ENCODE measurements around the gene RNU6-9.
"Not testable (repeated sequence)": the region's sequence is repeated elsewhere in the genome, so short reads cannot be mapped to it uniquely, and the experiment has no call there.

The RNU6-9 gene

DNA sequence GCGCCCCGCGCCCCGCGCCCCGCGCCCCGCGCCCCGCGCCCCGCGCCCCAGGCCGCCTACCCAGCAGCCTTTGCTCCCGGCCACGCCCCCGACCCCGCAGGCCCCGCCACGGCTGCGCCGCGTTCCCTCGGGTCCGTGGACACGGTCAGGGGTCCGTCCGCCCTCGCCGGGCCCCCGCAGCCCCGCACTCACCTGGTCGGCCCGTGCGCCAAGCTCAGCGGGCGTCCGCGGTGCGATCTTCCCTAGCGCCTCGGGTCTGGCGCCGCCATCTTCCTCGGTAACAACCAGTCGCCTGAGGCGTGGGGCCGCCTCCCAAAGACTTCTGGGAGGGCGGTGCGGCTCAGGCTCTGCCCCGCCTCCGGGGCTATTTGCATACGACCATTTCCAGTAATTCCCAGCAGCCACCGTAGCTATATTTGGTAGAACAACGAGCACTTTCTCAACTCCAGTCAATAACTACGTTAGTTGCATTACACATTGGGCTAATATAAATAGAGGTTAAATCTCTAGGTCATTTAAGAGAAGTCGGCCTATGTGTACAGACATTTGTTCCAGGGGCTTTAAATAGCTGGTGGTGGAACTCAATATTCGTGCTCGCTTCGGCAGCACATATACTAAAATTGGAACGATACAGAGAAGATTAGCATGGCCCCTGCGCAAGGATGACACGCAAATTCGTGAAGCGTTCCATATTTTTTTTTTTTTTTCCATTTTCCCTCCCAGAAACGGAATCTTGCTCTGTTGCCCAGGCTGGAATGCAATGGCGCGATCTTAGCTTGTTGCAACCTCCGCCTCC, at the start of gene RNU6-9, which contains the start of gene MED16:
Gene RNU6-9, plus strand, starts transcription at position 591 of the 796 bp plus-strand sequence.
Gene MED16, minus strand, starts transcription at position 294 of the 796 bp plus-strand sequence. CDS start 2,056 bp downstream, outside the sequence.
- peak; percentile 86 to 93 for DNase-seq

DNA sequence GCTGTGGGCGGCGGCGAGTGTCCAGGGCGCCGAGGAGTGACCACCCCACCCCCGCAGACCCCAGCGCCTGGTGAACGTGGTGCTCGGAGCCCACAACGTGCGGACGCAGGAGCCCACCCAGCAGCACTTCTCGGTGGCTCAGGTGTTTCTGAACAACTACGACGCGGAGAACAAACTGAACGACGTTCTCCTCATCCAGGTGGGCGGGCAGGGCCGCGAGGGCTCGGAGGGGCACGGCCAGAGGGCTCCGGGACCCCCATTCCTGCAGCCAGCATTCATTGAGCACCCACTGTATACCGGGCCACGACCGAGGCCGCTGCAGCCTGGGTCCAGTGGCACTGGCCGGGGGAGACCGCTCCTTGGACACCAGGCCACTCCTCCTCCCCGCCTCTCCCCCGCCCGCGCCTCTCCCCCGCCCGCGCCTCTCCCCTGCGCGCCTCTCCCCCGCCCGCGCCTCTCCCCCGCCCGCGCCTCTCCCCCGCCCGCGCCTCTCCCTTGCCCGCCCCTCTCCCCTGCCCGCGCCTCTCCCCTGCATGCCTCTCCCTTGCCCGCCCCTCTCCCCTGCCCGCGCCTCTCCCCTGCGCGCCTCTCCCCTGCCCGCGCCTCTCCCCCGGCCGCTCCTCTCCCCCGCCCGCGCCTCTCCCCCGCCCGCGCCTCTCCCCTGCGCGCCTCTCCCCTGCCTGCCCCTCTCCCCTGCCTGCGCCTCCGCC, 49.3 kb upstream of the RNU6-9 start:
- no peak for DNase-seq

- no peak for DNase-seq
Observed at GRCh38 chr19:844546-844971, 48.7 kb upstream of the RNU6-9 start.

- DNase-seq: no peak
Observed at GRCh38 chr19:845707-846521, 47.4 kb upstream of the RNU6-9 start.

DNA sequence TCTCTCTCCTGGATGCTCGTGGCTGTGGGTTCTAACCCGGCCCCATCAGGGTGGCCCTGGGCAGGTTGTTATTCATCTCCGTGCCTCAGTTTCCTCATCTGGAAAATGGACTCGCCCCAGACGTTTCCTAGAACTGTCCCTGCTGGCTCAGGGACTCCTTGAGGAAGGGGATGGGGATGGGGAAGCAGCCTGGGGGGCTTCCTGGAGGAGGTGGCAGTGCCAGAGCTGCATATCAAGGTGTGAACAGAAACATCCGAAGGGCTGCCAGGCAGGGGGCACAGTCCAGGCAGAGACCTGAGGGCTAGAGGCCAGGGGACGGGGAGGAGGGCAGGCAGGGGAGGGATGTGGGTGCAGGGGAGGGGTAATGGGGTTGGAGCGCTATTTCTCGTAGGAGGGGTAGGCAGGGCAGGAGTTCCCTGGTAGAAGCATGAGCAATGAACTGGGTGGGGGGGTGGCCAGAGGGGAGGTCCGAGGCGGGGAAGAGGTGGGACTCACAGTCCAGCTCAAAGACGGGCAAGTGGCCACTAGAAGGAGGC, 44.8 kb upstream of the RNU6-9 start:
- DNase-seq: no peak

GRCh38 chr19:849195-849594, 44.1 kb upstream of the RNU6-9 start:
- DNase-seq: not testable (repeated sequence)

DNA sequence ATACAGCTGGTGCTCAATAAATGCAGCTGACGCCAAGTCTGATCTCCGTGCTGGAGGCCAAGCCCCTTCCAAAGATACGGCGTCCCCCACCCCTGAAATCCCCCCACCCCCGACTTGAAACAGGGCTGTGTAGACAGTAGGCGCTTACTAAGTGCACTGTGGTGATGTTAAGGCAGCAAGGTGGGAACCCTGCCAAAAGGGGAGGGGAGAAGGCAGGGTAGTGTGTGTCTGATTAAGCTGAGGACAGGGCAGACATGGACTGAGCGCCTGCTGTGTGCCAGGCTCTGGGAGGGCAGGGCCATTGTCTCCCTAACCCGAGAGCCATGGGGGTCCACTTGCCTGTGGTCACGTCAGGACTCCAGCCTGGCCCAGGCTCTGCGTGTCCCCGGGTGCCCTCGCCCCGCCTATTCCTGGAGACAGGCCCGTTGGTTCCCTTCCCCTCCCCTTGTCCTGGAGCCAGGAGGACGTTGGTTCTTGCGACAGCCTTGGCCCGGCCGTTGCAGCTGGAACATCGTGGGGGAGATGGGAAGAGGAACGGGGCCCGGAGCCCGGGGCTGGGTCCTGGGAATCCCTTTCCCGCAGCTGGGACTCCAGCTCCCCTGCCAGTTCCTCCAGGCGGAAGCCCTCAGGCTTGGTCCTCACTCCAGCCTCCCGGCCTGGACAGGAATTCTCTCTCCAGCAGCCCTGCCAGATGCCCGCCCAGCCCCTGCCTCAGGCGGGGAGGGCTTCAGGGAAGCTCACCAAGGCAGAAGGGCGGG, 42.9 kb upstream of the RNU6-9 start:
- DNase-seq: no peak

DNA sequence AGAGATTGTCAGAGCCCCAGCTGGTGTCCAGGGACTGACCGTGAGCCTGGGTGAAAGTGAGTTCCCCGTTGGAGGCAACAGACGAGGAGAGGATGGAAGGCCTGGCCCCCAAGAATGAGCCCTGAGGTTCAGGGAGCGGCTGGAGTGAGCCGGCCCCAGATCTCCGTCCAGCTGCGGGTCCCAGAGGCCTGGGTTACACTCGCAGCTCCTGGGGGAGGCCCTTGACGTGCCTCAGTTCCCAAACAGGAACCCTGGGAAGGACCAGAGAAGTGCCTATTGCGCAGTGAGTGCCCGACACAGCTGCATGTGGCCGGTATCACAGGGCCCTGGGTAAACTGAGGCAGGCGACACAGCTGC, 42.3 kb upstream of the RNU6-9 start:
- no peak for DNase-seq

DNA sequence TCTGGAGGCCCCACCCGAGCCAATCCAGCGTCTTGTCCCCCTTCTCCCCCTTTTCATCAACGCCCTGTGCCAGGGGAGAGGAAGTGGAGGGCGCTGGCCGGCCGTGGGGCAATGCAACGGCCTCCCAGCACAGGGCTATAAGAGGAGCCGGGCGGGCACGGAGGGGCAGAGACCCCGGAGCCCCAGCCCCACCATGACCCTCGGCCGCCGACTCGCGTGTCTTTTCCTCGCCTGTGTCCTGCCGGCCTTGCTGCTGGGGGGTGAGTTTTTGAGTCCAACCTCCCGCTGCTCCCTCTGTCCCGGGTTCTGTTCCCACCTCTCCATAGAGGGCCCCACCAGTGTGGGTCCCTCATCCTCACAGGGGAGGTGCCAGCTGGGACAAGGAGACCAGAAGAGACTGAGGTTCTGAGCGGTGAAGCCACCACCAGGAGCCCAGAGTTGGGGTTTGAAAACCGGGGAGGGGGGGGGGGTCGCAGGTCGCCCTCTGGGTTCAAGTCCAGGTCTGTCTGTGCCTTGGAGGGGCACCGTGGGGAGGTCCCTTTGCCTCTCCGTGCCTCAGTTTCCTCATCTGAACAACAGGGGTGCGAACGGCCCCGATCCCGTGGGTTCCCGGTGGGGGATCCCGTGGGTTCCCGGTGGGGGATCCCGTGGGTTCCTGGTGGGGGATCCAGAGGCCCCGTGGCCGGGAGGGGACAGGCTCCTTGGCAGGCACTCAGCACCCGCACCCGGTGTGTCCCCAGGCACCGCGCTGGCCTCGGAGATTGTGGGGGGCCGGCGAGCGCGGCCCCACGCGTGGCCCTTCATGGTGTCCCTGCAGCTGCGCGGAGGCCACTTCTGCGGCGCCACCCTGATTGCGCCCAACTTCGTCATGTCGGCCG, 40.9 kb upstream of the RNU6-9 start, which contains the start of gene ELANE:
Gene ELANE, plus strand, starts transcription at position 168 of the 878 bp plus-strand sequence. Its CDS starts 26 bp downstream, at position 194.
- DNase-seq: no peak

GRCh38 chr19:853014-853585, 40.2 kb upstream of the RNU6-9 start:
- no peak for DNase-seq

- not testable (repeated sequence) for DNase-seq
Observed at GRCh38 chr19:853614-854220, 39.6 kb upstream of the RNU6-9 start.

- DNase-seq: no peak
Observed at GRCh38 chr19:854549-854948, 38.7 kb upstream of the RNU6-9 start.

DNA sequence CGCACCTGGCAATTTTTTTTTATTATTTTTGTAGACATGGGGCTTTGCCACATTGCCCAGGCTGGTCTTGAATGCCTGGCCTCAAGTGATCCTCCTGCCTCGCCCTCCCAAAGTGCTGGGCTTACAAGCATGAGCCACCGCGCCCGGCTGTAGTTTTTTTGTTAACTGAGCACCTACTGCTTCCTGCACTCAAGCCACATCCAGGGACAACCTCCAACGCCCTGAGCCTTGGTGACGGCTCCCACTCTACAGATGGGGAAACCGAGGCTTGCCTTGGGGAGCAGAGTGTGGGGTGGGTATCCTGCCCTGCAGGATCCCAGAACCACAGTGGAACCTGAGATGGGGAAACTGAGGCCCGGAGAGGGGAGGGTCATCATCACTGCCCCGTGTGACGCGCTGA, 38.1 kb upstream of the RNU6-9 start:
- DNase-seq: no peak

DNA sequence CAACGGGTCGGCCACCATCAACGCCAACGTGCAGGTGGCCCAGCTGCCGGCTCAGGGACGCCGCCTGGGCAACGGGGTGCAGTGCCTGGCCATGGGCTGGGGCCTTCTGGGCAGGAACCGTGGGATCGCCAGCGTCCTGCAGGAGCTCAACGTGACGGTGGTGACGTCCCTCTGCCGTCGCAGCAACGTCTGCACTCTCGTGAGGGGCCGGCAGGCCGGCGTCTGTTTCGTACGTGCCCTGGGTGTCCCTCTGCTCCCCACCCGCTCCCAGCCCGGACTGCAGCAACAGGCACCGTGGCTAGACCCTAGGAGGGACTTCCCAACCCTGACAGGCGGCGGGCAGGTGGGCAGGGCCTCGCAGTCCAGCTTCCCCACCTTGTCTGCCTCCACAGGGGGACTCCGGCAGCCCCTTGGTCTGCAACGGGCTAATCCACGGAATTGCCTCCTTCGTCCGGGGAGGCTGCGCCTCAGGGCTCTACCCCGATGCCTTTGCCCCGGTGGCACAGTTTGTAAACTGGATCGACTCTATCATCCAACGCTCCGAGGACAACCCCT, 37.6 kb upstream of the RNU6-9 start:
- DNase-seq: no peak

DNA sequence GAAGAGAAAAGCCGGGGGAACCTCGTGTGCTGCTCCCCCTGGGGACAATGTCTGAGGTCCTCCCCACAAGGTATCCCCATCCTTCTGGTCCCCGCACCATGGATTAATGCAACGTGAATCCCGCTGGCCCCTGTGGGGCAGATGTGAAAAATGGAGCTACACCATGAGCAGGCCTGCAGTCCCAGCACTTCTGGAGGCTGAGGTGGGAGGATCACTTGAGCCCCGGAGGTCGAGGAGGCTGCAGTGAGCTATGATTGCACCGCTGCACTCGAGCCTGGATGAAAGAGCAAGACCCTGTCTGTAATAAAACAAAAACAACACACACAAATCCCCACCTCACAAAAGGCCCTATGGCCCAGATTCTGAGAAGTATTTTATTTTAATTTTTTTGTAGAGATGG, 35.0 kb upstream of the RNU6-9 start:
- DNase-seq: no peak

DNA sequence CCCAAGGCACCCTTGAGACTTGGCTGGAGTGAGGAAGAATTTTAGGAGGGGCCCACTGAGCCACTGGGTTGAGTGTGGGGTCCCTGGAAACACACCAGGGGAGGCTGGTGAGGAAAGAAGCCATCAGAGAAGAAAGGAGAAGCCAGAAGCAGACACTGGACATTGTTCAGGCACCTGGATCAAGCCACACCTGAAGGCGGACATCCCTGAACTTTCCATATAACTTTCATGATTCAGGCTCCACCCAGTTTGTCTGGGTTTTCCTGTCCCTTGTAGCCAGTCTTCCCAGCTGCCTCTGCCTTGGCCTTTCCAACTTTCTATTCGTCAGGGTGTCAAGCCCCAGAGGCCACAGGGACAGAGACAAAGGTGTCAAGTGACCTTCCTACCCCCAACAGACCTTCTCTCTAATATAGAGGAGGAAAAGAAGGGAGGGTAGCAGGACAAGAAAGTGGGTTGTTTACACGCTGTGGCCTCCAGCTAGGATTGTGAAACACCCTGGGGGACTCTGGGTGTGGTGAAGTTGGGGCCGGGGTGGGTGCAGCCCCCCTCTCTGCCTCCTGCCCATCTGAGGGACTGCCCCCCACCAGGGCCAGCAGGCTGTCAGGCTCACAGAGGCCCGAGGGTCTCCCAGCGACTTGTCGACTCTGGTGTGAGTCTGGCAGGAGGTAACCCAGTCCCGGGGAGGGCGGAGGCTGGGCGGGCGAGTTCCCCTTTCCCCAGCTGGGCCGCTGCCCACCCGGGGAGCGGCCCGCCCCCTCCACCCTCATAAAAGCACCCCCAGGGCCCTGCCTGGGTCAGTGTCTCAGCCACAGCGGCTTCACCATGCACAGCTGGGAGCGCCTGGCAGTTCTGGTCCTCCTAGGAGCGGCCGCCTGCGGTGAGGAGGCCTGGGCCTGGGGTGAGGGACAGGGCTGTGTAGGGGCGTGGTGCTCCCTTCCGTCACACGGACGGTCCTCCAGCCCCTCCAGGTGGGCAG, 34.1 kb upstream of the RNU6-9 start, which contains the start of gene CFD:
Gene CFD, plus strand, starts transcription at position 797 of the 976 bp plus-strand sequence. Its CDS starts 26 bp downstream, at position 823.
- DNase-seq: no peak

GRCh38 chr19:861141-861755, 32.0 kb upstream of the RNU6-9 start:
- DNase-seq: no peak

Measured in NCI-H187 (cell line).